Subcutaneous adipose tissue (tissue), 4 donors: ENCODE results near the gene KCNK13. TPM values are rescaled to one million over a fixed set of nuclear protein-coding genes. Genes with fewer than 3 reads are reported as not detected.

Experiments used
- small RNA-seq: library from RNA; depleted of rRNA; stranded (forward); fragments of <200 nt; gene quantifications from one replicate; pipeline ENCODE3, GENCODE V24; 2016
- total RNA-seq, 4 donors: library from RNA; depleted of rRNA; stranded (reverse); fragments of >200 nt; gene quantifications; one replicate each; pipeline ENCODE4 v1.1.0, GENCODE V29; 2016
- TF ChIP-seq, protein P1 (sequence below): fragments of 450-650 bp; IDR thresholded peaks from one replicate; pipeline ENCODE4 v1.5.1; 2016; ENCODE audit warnings: low read depth, mild to moderate bottlenecking, control low read depth, antibody characterized with exemption, moderate library complexity

The KCNK13 gene
- total RNA-seq, 4 donors from 2014 or later, result 0.44 to 7.0 TPM; not detected in 2

- TF ChIP-seq, protein P1, sequence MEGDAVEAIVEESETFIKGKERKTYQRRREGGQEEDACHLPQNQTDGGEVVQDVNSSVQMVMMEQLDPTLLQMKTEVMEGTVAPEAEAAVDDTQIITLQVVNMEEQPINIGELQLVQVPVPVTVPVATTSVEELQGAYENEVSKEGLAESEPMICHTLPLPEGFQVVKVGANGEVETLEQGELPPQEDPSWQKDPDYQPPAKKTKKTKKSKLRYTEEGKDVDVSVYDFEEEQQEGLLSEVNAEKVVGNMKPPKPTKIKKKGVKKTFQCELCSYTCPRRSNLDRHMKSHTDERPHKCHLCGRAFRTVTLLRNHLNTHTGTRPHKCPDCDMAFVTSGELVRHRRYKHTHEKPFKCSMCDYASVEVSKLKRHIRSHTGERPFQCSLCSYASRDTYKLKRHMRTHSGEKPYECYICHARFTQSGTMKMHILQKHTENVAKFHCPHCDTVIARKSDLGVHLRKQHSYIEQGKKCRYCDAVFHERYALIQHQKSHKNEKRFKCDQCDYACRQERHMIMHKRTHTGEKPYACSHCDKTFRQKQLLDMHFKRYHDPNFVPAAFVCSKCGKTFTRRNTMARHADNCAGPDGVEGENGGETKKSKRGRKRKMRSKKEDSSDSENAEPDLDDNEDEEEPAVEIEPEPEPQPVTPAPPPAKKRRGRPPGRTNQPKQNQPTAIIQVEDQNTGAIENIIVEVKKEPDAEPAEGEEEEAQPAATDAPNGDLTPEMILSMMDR, result no peak
Observed at GRCh38 chr14:90198541-90199060, 136.8 kb downstream of the KCNK13 start.

DNA sequence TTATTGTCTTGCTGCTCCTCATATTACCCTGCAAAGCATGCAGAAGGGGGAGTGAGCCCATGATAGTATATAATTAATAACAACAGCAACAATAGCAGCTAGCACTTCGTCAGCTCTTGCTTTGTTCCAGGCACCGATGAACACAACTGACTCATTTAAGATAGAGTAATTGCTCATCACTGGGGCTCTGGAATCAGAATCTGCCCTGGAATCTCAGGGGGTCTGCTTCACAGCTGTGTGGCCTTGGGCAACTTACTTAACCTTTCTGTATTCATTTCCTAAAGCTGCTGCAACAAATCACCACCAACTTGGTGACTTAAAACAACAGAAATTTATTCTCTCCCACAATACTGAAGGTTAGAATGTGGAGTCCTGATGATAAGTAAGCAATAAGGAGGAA is 139.6 kb downstream of the KCNK13 start:
- TF ChIP-seq, protein P1, result no peak

DNA sequence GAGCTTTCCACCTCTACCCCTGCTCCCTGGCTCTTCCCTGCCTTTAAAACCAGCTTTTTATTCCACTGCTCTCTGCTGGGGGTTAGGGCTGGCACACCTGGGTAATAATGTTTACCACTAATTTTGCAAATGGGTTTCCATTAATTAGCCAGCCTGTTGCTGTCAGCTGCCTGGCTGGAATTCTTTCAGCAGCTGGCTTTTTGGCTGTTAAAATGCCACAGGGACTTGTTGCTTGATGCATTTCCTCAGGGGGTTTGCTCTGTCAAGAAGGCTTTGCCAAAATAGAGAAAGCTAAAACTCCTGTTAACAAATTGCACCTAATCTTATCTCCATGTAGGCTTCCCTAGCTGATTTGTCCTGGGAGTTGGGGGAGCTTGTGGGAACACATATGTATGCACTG is 142.7 kb downstream of the KCNK13 start:
- TF ChIP-seq, protein P1, result no peak

DNA sequence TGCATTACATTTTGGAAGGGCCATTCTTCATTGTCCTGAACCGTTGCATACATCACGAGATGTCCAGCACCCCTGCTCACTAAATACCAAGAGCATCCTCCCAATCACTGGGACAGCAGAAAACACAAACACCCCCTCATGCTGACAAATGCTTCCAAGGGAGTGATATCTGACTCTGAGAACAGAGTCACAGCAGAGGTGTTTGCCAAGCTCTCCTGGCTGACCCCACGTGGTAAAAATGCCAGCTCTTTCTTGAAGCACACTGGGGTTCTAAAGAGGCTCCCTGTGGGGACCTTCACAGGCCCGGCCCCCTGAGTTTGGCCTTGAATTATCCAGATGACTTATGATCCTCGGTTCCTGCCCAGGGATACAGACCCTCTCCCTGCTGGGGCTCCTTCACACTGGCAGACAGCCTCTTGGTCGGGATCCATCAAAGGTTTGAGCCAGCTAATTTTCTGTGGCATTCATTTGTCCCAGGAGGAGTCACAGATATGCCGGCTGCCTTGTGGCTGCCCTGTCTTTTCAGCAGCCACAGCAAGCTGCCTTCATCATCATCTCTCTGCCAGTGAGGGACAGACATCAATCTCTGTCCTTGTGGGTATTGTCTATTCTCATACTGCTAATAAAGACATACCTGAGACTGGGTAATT is 151.4 kb downstream of the KCNK13 start:
- TF ChIP-seq, protein P1, result no peak

- TF ChIP-seq, protein P1, result no peak
Observed at GRCh38 chr14:90228478-90228877, 166.7 kb downstream of the KCNK13 start.

Small RNA genes within 50 kb of the gene (small RNA-seq; reads per million reads assigned to genes)
- gene RF00019, result 0.49 reads per million

Other genes starting within 250 kb of the KCNK13 start
- 1 to 10 TPM; 4.4 to 8.5 (median 6.7) TPM for gene EFCAB11, start 107.3 kb upstream of the KCNK13 start, total RNA-seq
- 10 to 100 TPM; 13.0 to 15.1 (median 13.8) TPM for gene TDP1, start 106.1 kb upstream of the KCNK13 start, total RNA-seq
- 100 to 1,000 TPM in 2 of 4 donors, 10 to 100 TPM in 2; 78.4 to 149 (median 99.2) TPM for gene PSMC1, start 194.6 kb downstream of the KCNK13 start, total RNA-seq